Right renal pelvis (tissue), 4 donors: Measurements from ENCODE around the gene TFEB. TPM values are rescaled to one million over a fixed set of nuclear protein-coding genes. Genes with fewer than 3 reads are reported as not detected.

Source experiments
- DNase-seq, 4 donors: peaks; one replicate each; pipeline ENCODE4 v3.0.0-alpha.2; 2013; ENCODE audit warnings: low read depth in 4 of 4, low spot score in 3 of 4, missing footprints in 1 of 4
- polyA plus RNA-seq, 4 donors: library from polyadenylated mRNA; unstranded; fragments of 120-200 nt; gene quantifications; one replicate each; pipeline ENCODE4 v1.2.1, GENCODE V29; 2013; ENCODE audit not compliant: insufficient read length in 4 of 4

Gene TFEB
- polyA plus RNA-seq, 4 donors, result 9.4 to 11.7 (median 10.5) TPM

- no peak for DNase-seq
Measured at GRCh38 chr6:41679696-41680095, 55.7 kb downstream of the TFEB start.

- no peak for DNase-seq
Measured at GRCh38 chr6:41678511-41679084, 56.8 kb downstream of the TFEB start.

DNA sequence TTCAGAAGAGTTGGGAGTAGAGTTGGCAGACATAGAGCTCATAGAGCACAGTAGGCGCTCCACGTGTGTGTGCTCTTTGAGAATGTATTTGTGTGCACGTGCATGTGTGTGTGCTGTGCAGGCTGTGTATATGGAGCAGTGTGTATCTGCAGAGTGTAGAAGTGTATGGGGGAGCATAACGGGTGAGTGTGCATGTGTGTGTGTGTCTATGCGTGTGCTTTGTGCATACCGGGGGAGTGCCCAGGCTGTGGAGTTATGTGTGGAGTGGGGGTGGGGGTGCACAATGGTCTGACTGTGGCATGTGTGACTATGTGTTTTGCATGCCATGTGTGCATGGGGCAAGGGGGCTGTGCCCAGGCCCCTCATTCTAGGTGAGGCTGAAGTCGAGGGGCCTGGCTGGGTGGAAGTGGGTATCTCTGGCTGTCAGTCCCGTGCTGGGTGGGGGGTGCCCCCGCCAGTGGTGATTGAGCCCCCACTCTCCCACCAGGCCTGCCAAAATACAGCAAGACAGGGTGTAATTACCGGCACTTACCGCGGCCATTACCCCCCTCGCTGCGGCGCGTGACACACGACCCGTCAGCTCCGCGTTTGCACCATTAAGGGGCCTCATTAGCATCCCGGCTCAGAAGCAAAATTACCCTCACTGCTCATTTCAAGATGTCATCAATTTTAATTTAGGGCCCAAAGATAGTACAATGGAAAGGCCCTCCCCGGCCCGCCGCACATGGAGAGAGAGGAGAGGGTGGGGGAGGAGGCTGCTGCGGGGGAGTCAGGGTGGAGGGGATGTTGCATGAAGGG is 58.1 kb downstream of the TFEB start:
- no peak for DNase-seq

DNA sequence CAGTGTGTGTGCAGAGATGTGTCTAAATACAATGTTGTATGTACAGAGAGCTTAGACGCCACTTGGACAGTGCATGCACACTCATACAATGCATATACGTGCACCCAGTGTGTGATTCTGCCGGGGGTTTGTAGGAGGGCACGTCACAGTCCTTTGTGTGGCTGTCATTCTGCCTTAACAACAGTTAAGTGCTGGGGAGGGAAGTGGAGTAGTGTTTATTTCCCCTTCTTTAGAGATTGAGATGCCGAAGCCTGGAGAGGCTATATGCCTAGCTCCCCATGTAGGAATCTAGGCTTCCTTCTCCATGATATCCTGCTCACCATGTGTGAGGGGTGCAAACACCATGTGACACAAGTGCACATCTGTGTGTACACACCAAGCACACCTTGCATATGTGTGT is 59.0 kb downstream of the TFEB start:
- DNase-seq, result no peak

GRCh38 chr6:41675992-41676391 is 59.4 kb downstream of the TFEB start:
- no peak for DNase-seq

DNA sequence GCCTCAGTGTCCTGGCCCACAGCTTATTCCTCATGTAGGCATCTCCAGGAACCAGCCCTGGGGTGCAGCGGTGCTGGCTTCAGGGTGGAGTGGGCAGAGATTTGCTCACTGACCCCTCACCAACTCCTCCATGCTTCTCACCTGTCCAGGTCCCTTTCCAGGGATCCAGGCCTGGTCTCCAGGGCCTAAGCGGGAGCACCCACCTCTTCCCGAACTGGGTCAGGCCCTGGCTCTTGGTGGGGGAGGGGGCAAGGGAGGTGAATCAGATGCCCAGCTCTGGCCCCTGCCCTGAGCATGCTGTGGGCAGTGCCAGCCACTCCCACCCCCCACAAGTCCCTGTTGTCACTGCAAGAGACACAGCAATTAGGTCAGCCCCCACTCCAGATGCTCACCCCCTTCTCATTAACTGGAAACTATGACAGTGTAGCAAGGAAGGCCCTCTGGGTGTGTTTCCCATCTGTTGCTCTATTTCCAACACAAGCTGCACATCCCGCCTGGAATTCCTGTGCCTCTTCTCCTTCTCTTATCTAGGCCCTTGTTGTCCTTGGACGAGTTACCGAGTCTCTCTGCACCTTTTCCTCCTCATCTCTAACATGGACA is 60.1 kb downstream of the TFEB start:
- no peak for DNase-seq

- DNase-seq, result no peak
Measured at GRCh38 chr6:41674231-41675000, 61.0 kb downstream of the TFEB start.

GRCh38 chr6:41673704-41674000 is 61.8 kb downstream of the TFEB start:
- no peak for DNase-seq

- DNase-seq, result no peak
Measured at GRCh38 chr6:41672816-41673703, 62.3 kb downstream of the TFEB start.

DNA sequence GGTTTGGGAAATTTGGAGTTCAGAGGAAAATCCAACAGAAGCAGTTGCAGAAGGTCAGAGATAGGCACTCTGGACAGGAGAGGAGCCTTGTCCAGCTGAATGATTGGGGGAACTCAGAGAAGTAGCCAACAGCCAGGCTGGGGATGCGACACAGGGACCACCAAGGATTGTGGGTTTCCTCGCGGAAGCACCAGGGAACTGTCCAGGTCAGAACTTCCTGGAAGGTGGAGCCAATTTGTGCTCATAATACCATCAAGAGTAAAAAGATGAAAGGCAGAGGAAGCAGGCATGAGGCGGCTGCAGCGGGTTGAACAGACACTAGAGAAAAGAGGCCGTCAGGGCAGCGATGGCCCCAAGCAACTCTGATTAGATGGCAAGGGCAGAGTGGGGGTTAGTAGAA is 63.4 kb downstream of the TFEB start:
- no peak for DNase-seq

GRCh38 chr6:41671376-41671775 is 64.0 kb downstream of the TFEB start:
- no peak for DNase-seq

GRCh38 chr6:41670703-41671360 is 64.6 kb downstream of the TFEB start:
- DNase-seq, result no peak

DNA sequence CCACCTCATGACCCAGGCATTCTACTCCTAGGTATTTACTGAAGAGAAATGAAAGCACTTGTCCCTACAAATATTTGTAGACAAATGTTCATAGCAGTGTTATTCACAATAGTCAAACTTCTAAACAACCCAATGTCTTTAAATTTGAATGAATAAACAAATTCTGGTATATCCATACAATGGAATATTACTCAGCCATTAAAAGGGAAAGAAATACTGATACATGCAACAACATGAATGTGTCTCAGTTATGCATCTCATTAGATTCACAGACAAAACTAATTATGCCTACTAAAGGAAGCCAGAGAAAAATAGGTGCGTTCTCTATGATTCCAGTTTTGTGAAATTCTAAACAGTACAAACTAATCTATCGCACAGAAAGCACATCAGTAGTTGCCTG is 66.4 kb downstream of the TFEB start:
- DNase-seq, result no peak

DNA sequence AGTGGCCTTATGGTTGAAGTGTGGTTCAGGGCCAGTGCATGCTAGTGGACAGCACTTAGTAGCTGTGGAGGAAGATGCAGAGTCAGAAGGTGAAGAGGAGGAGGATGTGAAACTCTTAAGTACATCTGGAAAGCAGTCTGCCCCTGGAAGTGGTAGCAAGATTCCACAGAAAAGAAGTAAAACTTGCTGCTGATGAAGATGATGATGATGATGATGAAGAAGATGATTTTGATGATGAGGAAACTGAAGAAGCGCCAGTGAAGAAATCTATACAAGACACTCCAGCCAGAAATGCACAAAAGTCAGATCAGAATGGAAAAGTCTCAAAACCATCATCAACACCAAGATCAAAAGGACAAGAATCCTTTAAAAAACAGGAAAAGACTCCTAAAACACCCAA is 68.2 kb downstream of the TFEB start:
- no peak for DNase-seq

GRCh38 chr6:41664271-41664670 is 71.1 kb downstream of the TFEB start:
- no peak for DNase-seq

DNA sequence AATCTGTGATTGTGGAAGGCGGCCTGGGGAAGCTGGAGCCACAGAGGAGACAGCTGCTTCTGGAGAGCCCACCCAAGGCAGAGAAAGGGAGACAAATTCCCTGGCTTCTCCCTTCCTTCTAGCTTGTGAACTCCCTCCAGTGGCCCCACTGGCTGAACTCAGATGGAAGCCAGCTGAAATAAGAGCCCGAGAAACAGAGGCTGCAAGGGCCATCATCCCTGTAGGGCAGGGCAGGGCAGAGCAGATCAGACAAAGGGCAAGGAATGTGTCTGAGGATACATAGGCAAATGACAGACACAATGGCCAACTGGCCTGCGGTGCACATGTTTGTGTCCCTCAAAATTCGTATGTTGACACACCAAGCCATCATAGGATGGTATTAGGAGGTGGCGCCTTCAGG is 71.8 kb downstream of the TFEB start:
- no peak for DNase-seq

DNA sequence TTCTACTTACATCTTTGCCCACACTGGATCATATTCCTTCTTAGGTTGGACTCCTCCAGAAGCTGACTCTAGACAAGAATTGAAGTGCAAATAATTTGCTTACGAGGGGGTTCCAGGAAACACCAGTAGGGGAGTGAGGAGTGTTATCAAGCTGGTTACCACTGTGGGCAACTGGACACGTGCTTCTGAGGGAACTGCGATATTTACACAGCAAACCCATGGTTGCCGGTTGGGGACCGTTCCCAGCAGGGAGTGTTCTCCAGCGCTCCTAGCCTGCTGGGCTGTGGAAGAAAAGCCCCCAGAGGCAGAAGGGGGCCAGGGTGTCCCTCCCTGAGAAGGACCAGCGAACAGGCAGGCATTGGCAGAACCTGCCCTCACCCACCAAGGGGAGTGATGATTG is 75.5 kb downstream of the TFEB start:
- no peak for DNase-seq

DNA sequence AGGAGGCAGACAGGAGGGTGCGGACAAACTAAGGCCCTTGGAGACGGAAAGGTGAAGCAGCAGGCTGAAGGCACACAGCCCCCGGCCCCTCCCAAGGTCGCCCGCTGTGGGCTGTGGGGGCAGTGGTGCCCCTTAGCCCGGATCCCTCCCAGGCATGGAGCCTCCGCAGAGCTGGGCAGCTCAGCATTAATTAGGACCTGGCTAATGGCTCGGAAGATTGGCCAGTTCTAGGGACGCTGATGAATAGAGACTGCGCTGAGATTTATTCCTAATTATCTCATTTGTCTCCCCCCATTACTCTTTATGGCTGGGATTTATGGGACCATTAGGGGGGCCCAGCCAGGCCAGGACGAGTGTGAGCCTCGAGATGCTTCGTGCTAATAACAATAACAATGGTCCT is 76.8 kb downstream of the TFEB start:
- no peak for DNase-seq

GRCh38 chr6:41657131-41658094 is 78.0 kb downstream of the TFEB start:
- no peak for DNase-seq
